Epidermal melanocyte (primary cell): Measurements from ENCODE around the gene FLVCR1.

Experiments
- DNase-seq: peaks from one replicate; pipeline ENCODE4 v3.0.0; 2011; ENCODE audit warnings: low spot score; ENCODE audit not compliant: insufficient read length

FLVCR1 gene

DNA sequence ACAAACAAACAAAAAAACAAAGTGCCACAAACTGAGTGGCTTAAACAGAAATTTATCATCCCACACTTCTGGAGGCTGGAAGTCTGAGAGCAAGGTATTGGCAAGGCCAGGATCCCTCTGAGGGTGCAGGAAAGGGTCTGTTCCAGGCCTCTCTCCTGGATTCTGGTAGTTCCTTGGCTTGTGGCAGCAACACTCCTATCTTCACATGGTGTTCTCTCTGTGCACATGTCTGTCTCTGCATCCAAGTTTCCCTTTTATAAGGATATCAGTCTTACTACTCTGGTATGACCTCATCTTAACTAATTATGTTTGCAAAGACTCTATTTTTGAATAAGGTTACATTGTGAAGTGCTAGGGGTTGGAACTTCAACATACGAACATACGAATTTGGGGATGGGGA lies 87.0 kb downstream of the FLVCR1 start:
- no peak for DNase-seq

DNA sequence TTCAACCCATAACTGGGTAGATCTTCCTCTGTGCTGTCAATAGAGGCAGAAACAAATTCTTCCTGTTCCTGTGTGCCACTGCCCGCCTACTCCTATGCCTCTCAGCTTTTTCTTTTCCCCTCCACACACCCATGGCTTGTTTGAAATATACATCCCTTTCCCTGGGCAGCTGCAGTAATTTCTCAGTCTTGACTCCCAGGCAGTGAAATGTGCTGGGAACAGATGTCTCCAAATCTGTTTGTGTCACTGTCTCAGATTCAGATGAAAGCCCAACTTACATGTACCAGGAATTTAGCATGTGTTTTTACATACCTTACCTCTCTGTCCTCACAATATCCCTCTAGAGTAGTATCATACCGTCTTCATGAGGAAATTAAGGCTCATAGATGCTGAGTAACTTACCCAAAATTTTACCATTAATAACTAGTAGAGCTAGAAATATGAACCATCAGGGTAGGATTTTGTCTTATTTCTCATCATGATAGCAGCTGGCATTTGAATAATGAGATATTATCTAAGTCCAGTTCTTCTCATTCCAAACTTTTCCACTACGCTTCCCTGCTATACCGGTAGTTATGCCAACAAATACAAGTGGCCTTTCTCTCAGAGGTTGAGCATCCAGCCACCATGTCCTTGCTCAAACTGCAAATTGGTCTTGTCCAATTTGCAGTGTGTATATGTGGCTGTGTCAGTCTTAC lies 87.5 kb downstream of the FLVCR1 start:
- no peak for DNase-seq

DNA sequence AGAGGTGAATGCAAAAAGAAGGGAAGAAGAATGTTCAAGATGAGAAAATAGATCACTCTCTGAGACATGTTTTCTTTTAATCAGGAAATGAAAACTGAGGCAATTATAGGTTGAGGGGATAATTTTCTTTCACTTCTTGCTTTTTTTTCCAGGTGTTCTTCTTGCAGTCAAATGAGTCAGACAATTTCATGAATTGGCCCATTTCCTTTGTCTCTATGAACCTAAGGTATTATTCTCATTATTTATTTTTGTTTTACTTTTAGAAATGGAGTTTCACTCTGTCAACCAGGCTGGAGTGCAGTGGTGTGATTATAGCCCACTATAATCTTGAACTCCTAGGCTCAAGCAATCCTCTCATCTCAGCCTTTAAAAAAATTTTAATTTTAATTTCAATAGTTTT lies 88.8 kb downstream of the FLVCR1 start:
- no peak for DNase-seq
